Measurements from ENCODE around the gene KCNQ1.

GRCh38 chr11:2673250-2673610 lies 228.4 kb downstream of the KCNQ1 start:
- TF ChIP-seq, protein P1, sequence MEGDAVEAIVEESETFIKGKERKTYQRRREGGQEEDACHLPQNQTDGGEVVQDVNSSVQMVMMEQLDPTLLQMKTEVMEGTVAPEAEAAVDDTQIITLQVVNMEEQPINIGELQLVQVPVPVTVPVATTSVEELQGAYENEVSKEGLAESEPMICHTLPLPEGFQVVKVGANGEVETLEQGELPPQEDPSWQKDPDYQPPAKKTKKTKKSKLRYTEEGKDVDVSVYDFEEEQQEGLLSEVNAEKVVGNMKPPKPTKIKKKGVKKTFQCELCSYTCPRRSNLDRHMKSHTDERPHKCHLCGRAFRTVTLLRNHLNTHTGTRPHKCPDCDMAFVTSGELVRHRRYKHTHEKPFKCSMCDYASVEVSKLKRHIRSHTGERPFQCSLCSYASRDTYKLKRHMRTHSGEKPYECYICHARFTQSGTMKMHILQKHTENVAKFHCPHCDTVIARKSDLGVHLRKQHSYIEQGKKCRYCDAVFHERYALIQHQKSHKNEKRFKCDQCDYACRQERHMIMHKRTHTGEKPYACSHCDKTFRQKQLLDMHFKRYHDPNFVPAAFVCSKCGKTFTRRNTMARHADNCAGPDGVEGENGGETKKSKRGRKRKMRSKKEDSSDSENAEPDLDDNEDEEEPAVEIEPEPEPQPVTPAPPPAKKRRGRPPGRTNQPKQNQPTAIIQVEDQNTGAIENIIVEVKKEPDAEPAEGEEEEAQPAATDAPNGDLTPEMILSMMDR (IDR thresholded peaks at IDR 0.05), result no peak
- no peak for TF ChIP-seq POLR2AphosphoS5 (IDR thresholded peaks at IDR 0.05)
- no peak for TF ChIP-seq EP300 (IDR thresholded peaks at IDR 0.05)
- no peak for TF ChIP-seq POLR2A (IDR thresholded peaks at IDR 0.05)

Measured in gastroesophageal sphincter (tissue), 3 donors.